Activated CD4-positive, alpha-beta T cell treated with anti-CD3 and anti-CD28 coated beads for 4 hours (primary cell): Measurements from ENCODE around the gene CYTH2.

ENCODE experiments used
- DNase-seq, 2 donors: peaks; one replicate each; pipeline ENCODE4 v3.0.0-alpha.2; 2020

The CYTH2 gene

GRCh38 chr19:48469289-48469881, at the start of gene CYTH2:
TSS of gene CYTH2 (plus strand) at chr19:48469369. CDS start at chr19:48469508, 139 bp downstream.
- DNase-seq = peak; percentile 54 to 56

GRCh38 chr19:48421548-48421947, 47.6 kb upstream of the CYTH2 start:
- DNase-seq = no peak

GRCh38 chr19:48424694-48425219, 44.4 kb upstream of the CYTH2 start:
- no peak for DNase-seq

GRCh38 chr19:48428670-48429069, 40.5 kb upstream of the CYTH2 start:
- DNase-seq = no peak

GRCh38 chr19:48433337-48433736, 35.8 kb upstream of the CYTH2 start:
- no peak for DNase-seq

GRCh38 chr19:48436586-48436985, 32.6 kb upstream of the CYTH2 start:
- DNase-seq = no peak

- DNase-seq = no peak
Measured at GRCh38 chr19:48441360-48442050, 27.7 kb upstream of the CYTH2 start.

GRCh38 chr19:48442116-48443035, 26.8 kb upstream of the CYTH2 start:
- no peak for DNase-seq

GRCh38 chr19:48443256-48443655, 25.9 kb upstream of the CYTH2 start:
- DNase-seq = no peak

GRCh38 chr19:48443731-48444128, 25.4 kb upstream of the CYTH2 start:
- DNase-seq = no peak

- DNase-seq = no peak
Measured at GRCh38 chr19:48444129-48444935, 24.8 kb upstream of the CYTH2 start.

- no peak for DNase-seq
Measured at GRCh38 chr19:48444936-48445200, 24.3 kb upstream of the CYTH2 start.

GRCh38 chr19:48445256-48445605, 23.9 kb upstream of the CYTH2 start:
- DNase-seq = no peak

GRCh38 chr19:48445606-48446481, 23.3 kb upstream of the CYTH2 start, which contains the start of gene GRWD1:
TSS of gene GRWD1 (plus strand) at chr19:48445983. CDS start at chr19:48446006, 23 bp downstream.
- peak; percentile 94 for DNase-seq

GRCh38 chr19:48446579-48446978, 22.6 kb upstream of the CYTH2 start:
- no peak for DNase-seq

GRCh38 chr19:48448563-48448962, 20.6 kb upstream of the CYTH2 start:
- DNase-seq = no peak

- DNase-seq = no peak
Measured at GRCh38 chr19:48450441-48450840, 18.7 kb upstream of the CYTH2 start.

- no peak for DNase-seq
Measured at GRCh38 chr19:48450863-48451262, 18.3 kb upstream of the CYTH2 start.

- DNase-seq = no peak
Measured at GRCh38 chr19:48451624-48452023, 17.5 kb upstream of the CYTH2 start.

- DNase-seq = no peak
Measured at GRCh38 chr19:48452289-48453190, 16.6 kb upstream of the CYTH2 start.
